ENCODE data around the gene FAM43A. TPM values are rescaled to one million over a fixed set of nuclear protein-coding genes. Genes with fewer than 3 reads are reported as not detected.

The FAM43A gene
- 10 to 100 TPM; 14.5 to 14.9 TPM for total RNA-seq
- polyA plus RNA-seq, result 19.6 TPM

GRCh38 chr3:194685718-194686413, at the start of gene FAM43A:
TSS of gene FAM43A (plus strand) at chr3:194685883. CDS start at chr3:194686827, 944 bp downstream.
- Mint-ChIP-seq H3K9me3 (no peaks in the 10 kb centered on the region), H3K27ac (peak within 1 kb of the TSS; percentile 79 to 95 (median 90)), H3K36me3 (peaks cover 0 to 5% (median 0%) of the 10 kb centered on the region in 3 donors), H3K4me1 (peaks cover 46 to 56% (median 54%) of the 10 kb centered on the region in 3 donors), H3K27me3 (peaks cover 2 to 10% of the 10 kb centered on the region in 2 donors), H3K4me3 (peak within 1 kb of the TSS; percentile 86 to 100 (median 96))
- peaks cover 37% of the 10 kb centered on the region for H3K4me1 ChIP-seq (ENCODE audit: insufficient read depth, low read length)
- ChIA-PET CTCF (interaction anchor here (0.7 to 4.1 kb wide), 6 partner anchors 11 to 576 kb away, joined by 3 to 85 read pairs (median 17); partner anchors contain the start of gene LSG1), POLR2A (interaction anchor here (0.6 to 8.0 kb wide), 5 partner anchors 12 to 865 kb away, joined by 3 to 115 read pairs (median 3); partner anchors contain the start of gene LSG1)
- H3K36me3 ChIP-seq (ENCODE audit: insufficient read depth, low read length), result no peaks in the 10 kb centered on the region
- H3K9me3 ChIP-seq (ENCODE audit: low read length), result no peaks in the 10 kb centered on the region
- no peaks in the 10 kb centered on the region for H3K27me3 ChIP-seq (ENCODE audit: insufficient read depth, low read length, poor library complexity, severe bottlenecking)
- peak within 1 kb of the TSS; percentile 78 for H3K4me3 ChIP-seq (ENCODE audit: low read length)
- H3K27ac ChIP-seq (ENCODE audit: low read depth, low read length), result peak within 1 kb of the TSS; percentile 38
- DNase-seq, result peak; percentile 22 to 81 (median 68)

GRCh38 chr3:194637066-194637465, 48.6 kb upstream of the FAM43A start:
- no peaks in the 10 kb centered on the region for H3K27me3 Mint-ChIP-seq
- no peaks in the 10 kb centered on the region for H3K9me3 Mint-ChIP-seq
- CTCF ChIA-PET, result no interaction called here
- POLR2A ChIA-PET, result no interaction called here
- DNase-seq, result no peak
- H3K4me1 Mint-ChIP-seq, result peaks cover 13 to 20% (median 14%) of the 10 kb centered on the region in 3 donors
- H3K27ac ChIP-seq (ENCODE audit: low read depth, low read length), result no peak overlapping the region
- H3K36me3 ChIP-seq (ENCODE audit: insufficient read depth, low read length), result peaks cover 7% of the 10 kb centered on the region
- peak overlapping the region in 2 of 7 donors; percentile 34 to 71 for H3K4me3 Mint-ChIP-seq
- no peak overlapping the region for H3K4me3 ChIP-seq (ENCODE audit: low read length)
- no peaks in the 10 kb centered on the region for H3K9me3 ChIP-seq (ENCODE audit: low read length)
- H3K36me3 Mint-ChIP-seq, result peaks cover 6 to 23% (median 8%) of the 10 kb centered on the region in 3 donors
- H3K4me1 ChIP-seq (ENCODE audit: insufficient read depth, low read length), result peaks cover 12% of the 10 kb centered on the region
- H3K27me3 ChIP-seq (ENCODE audit: insufficient read depth, low read length, poor library complexity, severe bottlenecking), result no peaks in the 10 kb centered on the region
- H3K27ac Mint-ChIP-seq, result peak overlapping the region in 3 of 8 donors; percentile 9 to 88 (median 40)

GRCh38 chr3:194637541-194638400, 47.9 kb upstream of the FAM43A start:
- no peaks in the 10 kb centered on the region for H3K27me3 ChIP-seq (ENCODE audit: insufficient read depth, low read length, poor library complexity, severe bottlenecking)
- Mint-ChIP-seq H3K36me3 (peaks cover 9 to 30% (median 11%) of the 10 kb centered on the region in 3 donors), H3K4me1 (peaks cover 11 to 13% (median 11%) of the 10 kb centered on the region in 3 donors), H3K9me3 (no peaks in the 10 kb centered on the region), H3K27me3 (no peaks in the 10 kb centered on the region), H3K4me3 (peak overlapping the region in 1 of 7 donors; percentile 34), H3K27ac (peak overlapping the region in 2 of 8 donors; percentile 9 to 18)
- no peak for DNase-seq
- peaks cover 10% of the 10 kb centered on the region for H3K36me3 ChIP-seq (ENCODE audit: insufficient read depth, low read length)
- no peak overlapping the region for H3K27ac ChIP-seq (ENCODE audit: low read depth, low read length)
- no peak overlapping the region for H3K4me3 ChIP-seq (ENCODE audit: low read length)
- H3K4me1 ChIP-seq (ENCODE audit: insufficient read depth, low read length), result peaks cover 5% of the 10 kb centered on the region
- ChIA-PET POLR2A (no interaction called here), CTCF (interaction anchor here (1.1 kb wide), 1 partner anchor 13 kb away, joined by 3 read pairs; no protein-coding TSS in a partner anchor)
- H3K9me3 ChIP-seq (ENCODE audit: low read length), result no peaks in the 10 kb centered on the region

- H3K27me3 Mint-ChIP-seq, result no peaks in the 10 kb centered on the region
- Histone ChIP-seq H3K4me3 (ENCODE audit: low read length) (no peak overlapping the region), H3K27me3 (ENCODE audit: insufficient read depth, low read length, poor library complexity, severe bottlenecking) (no peaks in the 10 kb centered on the region), H3K4me1 (ENCODE audit: insufficient read depth, low read length) (peaks cover 5% of the 10 kb centered on the region), H3K36me3 (ENCODE audit: insufficient read depth, low read length) (peaks cover 21% of the 10 kb centered on the region), H3K27ac (ENCODE audit: low read depth, low read length) (no peak overlapping the region), H3K9me3 (ENCODE audit: low read length) (no peaks in the 10 kb centered on the region)
- H3K4me3 Mint-ChIP-seq, result peak overlapping the region in 1 of 7 donors; percentile 38
- H3K9me3 Mint-ChIP-seq, result no peaks in the 10 kb centered on the region
- H3K36me3 Mint-ChIP-seq, result peaks cover 9 to 42% (median 14%) of the 10 kb centered on the region in 3 donors
- H3K27ac Mint-ChIP-seq, result no peak overlapping the region
- CTCF ChIA-PET, result interaction anchor here (1.1 kb wide), 1 partner anchor 14 kb away, joined by 3 read pairs; no protein-coding TSS in a partner anchor
- no peak for DNase-seq
- peaks cover 6 to 7% (median 7%) of the 10 kb centered on the region in 3 donors for H3K4me1 Mint-ChIP-seq
- POLR2A ChIA-PET, result no interaction called here
These were observed 46.6 kb upstream of the FAM43A start for GRCh38 chr3:194638991-194639605.

- Mint-ChIP-seq H3K36me3 (peaks cover 16 to 56% (median 22%) of the 10 kb centered on the region in 3 donors), H3K4me1 (peaks cover 4 to 6% (median 5%) of the 10 kb centered on the region in 3 donors), H3K27me3 (no peaks in the 10 kb centered on the region), H3K4me3 (peak overlapping the region in 1 of 7 donors; percentile 34), H3K9me3 (no peaks in the 10 kb centered on the region), H3K27ac (no peak overlapping the region)
- ChIA-PET CTCF (interaction anchor here (0.7 kb wide), 1 partner anchor 620 kb away, joined by 3 read pairs; no protein-coding TSS in a partner anchor), POLR2A (no interaction called here)
- Histone ChIP-seq H3K27me3 (ENCODE audit: insufficient read depth, low read length, poor library complexity, severe bottlenecking) (no peaks in the 10 kb centered on the region), H3K27ac (ENCODE audit: low read depth, low read length) (no peak overlapping the region), H3K36me3 (ENCODE audit: insufficient read depth, low read length) (peaks cover 36% of the 10 kb centered on the region), H3K4me1 (ENCODE audit: insufficient read depth, low read length) (peaks cover 5% of the 10 kb centered on the region), H3K9me3 (ENCODE audit: low read length) (no peaks in the 10 kb centered on the region), H3K4me3 (ENCODE audit: low read length) (no peak overlapping the region)
- DNase-seq, result peak in 2 of 5 donors; percentile 14 to 58
These were observed 44.9 kb upstream of the FAM43A start for GRCh38 chr3:194640829-194641228.

GRCh38 chr3:194642769-194643168, 42.9 kb upstream of the FAM43A start:
- peaks cover 4 to 6% (median 5%) of the 10 kb centered on the region in 3 donors for H3K4me1 Mint-ChIP-seq
- peaks cover 19 to 70% (median 30%) of the 10 kb centered on the region in 3 donors for H3K36me3 Mint-ChIP-seq
- CTCF ChIA-PET, result interaction anchor here (0.6 to 1.4 kb wide), 4 partner anchors 9 to 1870 kb away, joined by 3 to 7 read pairs (median 4); partner anchors contain the start of gene TMEM44
- Histone ChIP-seq H3K4me1 (ENCODE audit: insufficient read depth, low read length) (peaks cover 5% of the 10 kb centered on the region), H3K4me3 (ENCODE audit: low read length) (no peak overlapping the region), H3K9me3 (ENCODE audit: low read length) (no peaks in the 10 kb centered on the region), H3K27me3 (ENCODE audit: insufficient read depth, low read length, poor library complexity, severe bottlenecking) (no peaks in the 10 kb centered on the region), H3K36me3 (ENCODE audit: insufficient read depth, low read length) (peaks cover 47% of the 10 kb centered on the region), H3K27ac (ENCODE audit: low read depth, low read length) (no peak overlapping the region)
- H3K27ac Mint-ChIP-seq, result peak overlapping the region in 1 of 8 donors; percentile 61
- no peak for DNase-seq
- H3K9me3 Mint-ChIP-seq, result no peaks in the 10 kb centered on the region
- H3K27me3 Mint-ChIP-seq, result no peaks in the 10 kb centered on the region
- POLR2A ChIA-PET, result interaction anchor here (0.6 kb wide), 1 partner anchor 331 kb away, joined by 10 read pairs; no protein-coding TSS in a partner anchor
- H3K4me3 Mint-ChIP-seq, result no peak overlapping the region

- peak overlapping the region in 2 of 8 donors; percentile 47 to 66 for H3K27ac Mint-ChIP-seq
- Histone ChIP-seq H3K4me1 (ENCODE audit: insufficient read depth, low read length) (no peaks in the 10 kb centered on the region), H3K9me3 (ENCODE audit: low read length) (no peaks in the 10 kb centered on the region), H3K27me3 (ENCODE audit: insufficient read depth, low read length, poor library complexity, severe bottlenecking) (no peaks in the 10 kb centered on the region), H3K27ac (ENCODE audit: low read depth, low read length) (no peak overlapping the region), H3K36me3 (ENCODE audit: insufficient read depth, low read length) (peaks cover 63% of the 10 kb centered on the region), H3K4me3 (ENCODE audit: low read length) (no peak overlapping the region)
- DNase-seq, result no peak
- no peak overlapping the region for H3K4me3 Mint-ChIP-seq
- H3K27me3 Mint-ChIP-seq, result no peaks in the 10 kb centered on the region
- POLR2A ChIA-PET, result no interaction called here
- H3K36me3 Mint-ChIP-seq, result peaks cover 11 to 84% (median 42%) of the 10 kb centered on the region in 3 donors
- no peaks in the 10 kb centered on the region for H3K4me1 Mint-ChIP-seq
- CTCF ChIA-PET, result interaction anchor here (0.7 kb wide), 1 partner anchor 874 kb away, joined by 3 read pairs; no protein-coding TSS in a partner anchor
- H3K9me3 Mint-ChIP-seq, result no peaks in the 10 kb centered on the region
These were observed 37.9 kb upstream of the FAM43A start for GRCh38 chr3:194647747-194648146.
